A549 (cell line): ENCODE results near the gene RINL. TPM values are rescaled to one million over a fixed set of nuclear protein-coding genes. Genes with fewer than 3 reads are reported as not detected.

Source experiments
- ATAC-seq, 2 experiments: fragments of 200-7000 bp in 1 of 2; fragments of >200 bp in 1 of 2; cut with Nextera tagmentation in 1 of 2; cut with Tn5 transposase in 1 of 2; 3 replicates each; pipeline versions ENCODE4 v1.8.0 to v1.9.1; 2018 to 2020; ENCODE audit warnings: mild to moderate bottlenecking in 1 of 2, moderate library complexity in 1 of 2
- CTCF ChIA-PET: fragments of 300-600 bp; sonication (Branson Sonifier 250); formaldehyde crosslinking; extraction: SDS; loops from one replicate; lab custom pipeline; 2021; ENCODE audit warnings: antibody characterized with exemption, inconsistent platforms; lab: Yijun Ruan, JAX
- POLR2A ChIA-PET: fragments of 350-600 bp; formaldehyde crosslinking; extraction: SDS; loops from one replicate; lab custom pipeline; 2021; ENCODE audit warnings: antibody characterized with exemption, inconsistent platforms; lab: Yijun Ruan, JAX
- DNase-seq, 2 experiments: peaks; one replicate each; pipeline versions ENCODE4 v3.0.0 to v3.0.0-alpha.2; 2011 to 2016; ENCODE audit warnings: low read depth in 1 of 2, low spot score in 1 of 2
- FAIRE-seq: peaks from 2 replicates; lab custom pipeline; 2011; peaks lifted over from hg19 to GRCh38; lab: Jason Lieb, UNC
- H3K27ac ChIP-seq, 2 experiments: fragments of >200 bp; sonication (Bioruptor Twin); formaldehyde crosslinking; 3 replicates each; pipeline ENCODE4 v1.5.1; 2016 to 2017
- H3K4me1 ChIP-seq: fragments of >200 bp; sonication (Bioruptor Twin); formaldehyde crosslinking; 3 replicates; pipeline ENCODE4 v1.6.1; 2016
- H3K4me2 ChIP-seq: fragments of >200 bp; sonication (Bioruptor Twin); formaldehyde crosslinking; 3 replicates; pipeline ENCODE4 v1.6.1; 2016
- H3K4me3 ChIP-seq: fragments of >200 bp; sonication (Bioruptor Twin); formaldehyde crosslinking; 3 replicates; pipeline ENCODE4 v1.5.1; 2016
- H3K9me3 ChIP-seq: fragments of >200 bp; sonication (Bioruptor Twin); formaldehyde crosslinking; 3 replicates; pipeline ENCODE4 v1.6.1; 2016
- BHLHE40 ChIP-seq: IDR thresholded peaks from 2 replicates; pipeline ENCODE4 v1.6.1; 2012; ENCODE audit warnings: low read depth, low read length, inconsistent platforms
- CBX2 ChIP-seq: fragments of 200-600 bp; sonication (generic); IDR thresholded peaks from 2 replicates; pipeline ENCODE4 v1.6.1; 2016; ENCODE audit warnings: low read depth, mild to moderate bottlenecking, borderline replicate concordance
- CBX8 ChIP-seq: fragments of 200-600 bp; sonication (generic); IDR thresholded peaks from 2 replicates; pipeline ENCODE4 v1.6.1; 2016
- CHD2 ChIP-seq: fragments of 150-350 bp; IDR thresholded peaks from 2 replicates; pipeline ENCODE4 v1.6.1; 2014; ENCODE audit warnings: low read length; ENCODE audit not compliant: partially characterized antibody
- CTCF ChIP-seq: fragments of >200 bp; sonication (Bioruptor Twin); formaldehyde crosslinking; IDR thresholded peaks from 3 replicates; pipeline ENCODE4 v1.5.1; 2016
- EHF ChIP-seq: fragments of 250-450 bp; sonication (Bioruptor Pico); IDR thresholded peaks from 2 replicates; pipeline ENCODE4 v1.5.0; 2020; ENCODE audit warnings: mild to moderate bottlenecking
- ELK1 ChIP-seq: fragments of 150-350 bp; IDR thresholded peaks from 2 replicates; pipeline ENCODE4 v1.6.1; 2014; ENCODE audit warnings: low read depth, mild to moderate bottlenecking, low read length
- ESRRA ChIP-seq: fragments of 150-350 bp; IDR thresholded peaks from 2 replicates; pipeline ENCODE4 v1.6.1; 2014; ENCODE audit warnings: mild to moderate bottlenecking, low read length, borderline replicate concordance
- FOSL2 ChIP-seq, 2 experiments: fragments of 450-650 bp in 1 of 2; fragments of >200 bp in 1 of 2; sonication (Bioruptor Twin) in 1 of 2; formaldehyde crosslinking; IDR thresholded peaks; 2 replicates each; pipeline versions ENCODE4 v1.5.0 to v1.6.1; 2016 to 2020; ENCODE audit warnings: mild to moderate bottlenecking in 1 of 2, moderate library complexity in 1 of 2
- FOXS1 ChIP-seq: fragments of 250-450 bp; sonication (Bioruptor Pico); IDR thresholded peaks from 2 replicates; pipeline ENCODE4 v1.5.0; 2020; ENCODE audit warnings: mild to moderate bottlenecking, moderate library complexity
- HDAC2 ChIP-seq: fragments of 200-600 bp; sonication (generic); IDR thresholded peaks from 2 replicates; pipeline ENCODE4 v1.6.1; 2016
- HEYL ChIP-seq: fragments of 250-450 bp; sonication (Bioruptor Pico); IDR thresholded peaks from 2 replicates; pipeline ENCODE4 v1.8.0; 2021; ENCODE audit warnings: mild to moderate bottlenecking, moderate library complexity
- JUNB ChIP-seq: fragments of >200 bp; sonication (Bioruptor Twin); formaldehyde crosslinking; IDR thresholded peaks from 2 replicates; pipeline ENCODE4 v1.6.1; 2016
- KDM1A ChIP-seq: fragments of 200-600 bp; sonication (generic); IDR thresholded peaks from 2 replicates; pipeline ENCODE4 v1.6.1; 2016; ENCODE audit warnings: low read depth, mild to moderate bottlenecking
- MAX ChIP-seq: IDR thresholded peaks from 2 replicates; pipeline ENCODE4 v1.6.1; 2012
- NPAS2 ChIP-seq: fragments of 250-450 bp; sonication (Bioruptor Pico); IDR thresholded peaks from 2 replicates; pipeline ENCODE4 v1.8.0; 2022; ENCODE audit warnings: mild to moderate bottlenecking, moderate library complexity, borderline replicate concordance
- NR3C1 ChIP-seq: fragments of >200 bp; sonication (Bioruptor Twin); formaldehyde crosslinking; IDR thresholded peaks from 3 replicates; pipeline ENCODE4 v1.6.1; 2017
- PHF8 ChIP-seq: fragments of 200-600 bp; sonication (generic); IDR thresholded peaks from 2 replicates; pipeline ENCODE4 v1.6.1; 2016; ENCODE audit warnings: low read depth, mild to moderate bottlenecking, antibody characterized with exemption, moderate library complexity, borderline replicate concordance
- RARB ChIP-seq: fragments of 250-450 bp; sonication (Bioruptor Pico); IDR thresholded peaks from 2 replicates; pipeline ENCODE4 v1.8.0; 2021; ENCODE audit warnings: mild to moderate bottlenecking, moderate library complexity
- RFX5 ChIP-seq: fragments of 450-650 bp; IDR thresholded peaks from 2 replicates; pipeline ENCODE4 v1.7.1; 2014; ENCODE audit warnings: antibody characterized with exemption, mild to moderate bottlenecking, moderate library complexity
- RNF2 ChIP-seq: fragments of 200-600 bp; sonication (generic); IDR thresholded peaks from 2 replicates; pipeline ENCODE4 v1.6.1; 2016; ENCODE audit warnings: low read depth, mild to moderate bottlenecking, antibody characterized with exemption, moderate library complexity, borderline replicate concordance
- TFCP2L1 ChIP-seq: fragments of 250-450 bp; sonication (Bioruptor Pico); IDR thresholded peaks from 2 replicates; pipeline ENCODE4 v1.5.0; 2021; ENCODE audit warnings: mild to moderate bottlenecking
- WGBS: methylation state at CpG from one replicate; pipeline ENCODE4 v1.1.6; 2017; ENCODE audit errors: missing lambda C conversion rate; 5-methylcytosine and 5-hydroxymethylcytosine counted together
- polyA plus RNA-seq, 4 experiments: library from polyadenylated mRNA; depleted of rRNA in 3 of 4; stranded (reverse); fragments of >200 nt; fragmentation: RNase III in 1 of 4; extraction: RNeasy Plus Mini Kit Qiagen cat#74134 plus additional on column Dnase treatment in 1 of 4; gene quantifications; 2 replicates in 3 of 4; 3 replicates in 1 of 4; pipeline ENCODE4 v1.2.3, GENCODE V29; 2011 to 2017
- TF ChIP-seq, protein P1 (sequence below): fragments of 250-450 bp; sonication (Bioruptor Pico); IDR thresholded peaks from 2 replicates; pipeline ENCODE4 v1.5.0; 2021; ENCODE audit warnings: mild to moderate bottlenecking, moderate library complexity, borderline replicate concordance
- TF ChIP-seq, protein P2 (sequence below): fragments of 450-650 bp; IDR thresholded peaks from 2 replicates; pipeline ENCODE4 v1.6.1; 2014; ENCODE audit warnings: antibody characterized with exemption
- TF ChIP-seq, protein P3 (sequence below): fragments of 250-450 bp; sonication (Bioruptor Pico); IDR thresholded peaks from 2 replicates; pipeline ENCODE4 v1.5.0; 2020; ENCODE audit warnings: low read depth, mild to moderate bottlenecking, moderate library complexity
- TF ChIP-seq, protein P4 (sequence below): fragments of 200-600 bp; sonication (generic); IDR thresholded peaks from 2 replicates; pipeline ENCODE4 v1.6.1; 2016; ENCODE audit warnings: antibody characterized with exemption, mild to moderate bottlenecking, moderate library complexity

RINL gene
- polyA plus RNA-seq, 2 of the 4 experiments (the other 2 are of a cell fraction) = 2.9 to 6.3 TPM

- TF ChIP-seq RFX5 = no peak
- TF ChIP-seq HDAC2 = no peak
- TF ChIP-seq RNF2 = no peak
- no peak for TF ChIP-seq CBX8
- TF ChIP-seq EHF (CRISPR knock-in tag) = no peak
- TF ChIP-seq MAX = 0 out of 2 replicates have a peak, but pooled peaks have one; percentile 37
- no peak for TF ChIP-seq HEYL (CRISPR knock-in tag)
- TF ChIP-seq, protein P1, sequence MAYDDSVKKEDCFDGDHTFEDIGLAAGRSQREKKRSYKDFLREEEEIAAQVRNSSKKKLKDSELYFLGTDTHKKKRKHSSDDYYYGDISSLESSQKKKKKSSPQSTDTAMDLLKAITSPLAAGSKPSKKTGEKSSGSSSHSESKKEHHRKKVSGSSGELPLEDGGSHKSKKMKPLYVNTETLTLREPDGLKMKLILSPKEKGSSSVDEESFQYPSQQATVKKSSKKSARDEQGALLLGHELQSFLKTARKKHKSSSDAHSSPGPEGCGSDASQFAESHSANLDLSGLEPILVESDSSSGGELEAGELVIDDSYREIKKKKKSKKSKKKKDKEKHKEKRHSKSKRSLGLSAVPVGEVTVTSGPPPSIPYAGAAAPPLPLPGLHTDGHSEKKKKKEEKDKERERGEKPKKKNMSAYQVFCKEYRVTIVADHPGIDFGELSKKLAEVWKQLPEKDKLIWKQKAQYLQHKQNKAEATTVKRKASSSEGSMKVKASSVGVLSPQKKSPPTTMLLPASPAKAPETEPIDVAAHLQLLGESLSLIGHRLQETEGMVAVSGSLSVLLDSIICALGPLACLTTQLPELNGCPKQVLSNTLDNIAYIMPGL (CRISPR knock-in tag) = no peak
- TF ChIP-seq CTCF = no peak
- TF ChIP-seq, all 56 proteins: peak for 5
These were observed 22.1 kb upstream of the RINL start (continued) for GRCh38 chr19:38900202-38900629.

DNA sequence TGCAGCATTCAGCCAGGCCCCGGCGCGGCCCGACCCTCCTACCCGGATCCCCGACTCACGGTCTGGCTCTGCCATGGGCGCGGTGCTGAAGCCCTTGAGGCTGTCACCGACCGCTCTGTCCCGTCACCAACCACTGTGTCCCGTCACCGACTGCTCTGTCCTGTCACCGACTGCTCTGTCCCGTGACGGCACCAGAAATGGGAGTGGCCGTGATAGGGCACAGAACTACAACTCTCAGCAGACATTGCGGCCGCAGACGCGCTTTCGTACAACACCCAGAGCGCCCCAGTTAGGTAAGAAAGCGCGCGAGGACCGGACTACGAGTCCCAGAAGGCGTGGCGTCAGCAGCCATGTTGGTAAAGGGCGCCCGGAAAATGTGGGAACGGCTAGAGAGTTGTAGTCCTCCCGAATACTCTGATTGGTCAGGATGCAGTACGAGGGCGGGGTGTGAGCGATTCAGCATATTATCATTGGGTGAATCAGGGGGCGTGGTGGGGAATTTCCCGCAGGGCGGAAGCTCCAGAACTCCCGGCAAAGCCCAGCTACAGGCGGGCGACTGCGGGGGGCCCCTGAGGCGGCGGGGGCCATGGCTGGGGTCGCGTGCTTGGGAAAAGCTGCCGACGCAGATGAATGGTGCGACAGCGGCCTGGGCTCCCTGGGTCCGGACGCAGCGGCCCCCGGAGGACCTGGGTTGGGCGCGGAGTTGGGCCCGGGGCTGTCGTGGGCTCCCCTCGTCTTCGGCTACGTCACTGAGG lies 21.5 kb upstream of the RINL start, which contains the start of the genes NFKBIB and SIRT2:
TSS of gene NFKBIB (plus strand) at position 523 of the 755 bp plus-strand sequence. CDS start at position 587, 64 bp downstream.
TSS of gene SIRT2 (minus strand) at position 172 of the 755 bp plus-strand sequence. CDS start at position 75, 97 bp downstream.
- 4% methylated on average over 60 of the region's 64 CpGs for WGBS
- peak; percentile 92 to 97 for ATAC-seq
- peak; percentile 100 for DNase-seq
- ChIA-PET CTCF (interaction anchor here (0.7 to 4.4 kb wide), 20 partner anchors 9 to 603 kb away, joined by 3 to 45 read pairs (median 4); partner anchors contain the start of genes CCER2, MRPS12 and SARS2), POLR2A (interaction anchor here (0.6 to 2.4 kb wide), 18 partner anchors 12 to 536 kb away, joined by 3 to 30 read pairs (median 3); partner anchors contain the start of genes ACTN4, CCER2, EIF3K and HNRNPL)
- peaks cover 5% of the 10 kb centered on the region for H3K9me3 ChIP-seq
- peaks cover 16% of the 10 kb centered on the region for H3K4me1 ChIP-seq
- peak within 1 kb of the TSS; percentile 56 for H3K4me3 ChIP-seq
- H3K4me2 ChIP-seq = peak within 1 kb of the TSS; percentile 76
- H3K27ac ChIP-seq = peak within 1 kb of the TSS; percentile 76 to 85
- FAIRE-seq = peak; percentile 100
- no peak for TF ChIP-seq NPAS2 (CRISPR knock-in tag)
- TF ChIP-seq KDM1A = no peak
- 0 out of 2 replicates have a peak, but pooled peaks have one; percentile 32 for TF ChIP-seq TFCP2L1 (CRISPR knock-in tag)
- TF ChIP-seq FOXS1 (CRISPR knock-in tag) = no peak
- TF ChIP-seq HDAC2 = no peak
- no peak for TF ChIP-seq HEYL (CRISPR knock-in tag)
- TF ChIP-seq BHLHE40 = peak; percentile 19
- TF ChIP-seq, protein P2, sequence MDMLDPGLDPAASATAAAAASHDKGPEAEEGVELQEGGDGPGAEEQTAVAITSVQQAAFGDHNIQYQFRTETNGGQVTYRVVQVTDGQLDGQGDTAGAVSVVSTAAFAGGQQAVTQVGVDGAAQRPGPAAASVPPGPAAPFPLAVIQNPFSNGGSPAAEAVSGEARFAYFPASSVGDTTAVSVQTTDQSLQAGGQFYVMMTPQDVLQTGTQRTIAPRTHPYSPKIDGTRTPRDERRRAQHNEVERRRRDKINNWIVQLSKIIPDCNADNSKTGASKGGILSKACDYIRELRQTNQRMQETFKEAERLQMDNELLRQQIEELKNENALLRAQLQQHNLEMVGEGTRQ = peak; percentile 86
- TF ChIP-seq ESRRA = no peak
- no peak for TF ChIP-seq RARB
- TF ChIP-seq, protein P3, sequence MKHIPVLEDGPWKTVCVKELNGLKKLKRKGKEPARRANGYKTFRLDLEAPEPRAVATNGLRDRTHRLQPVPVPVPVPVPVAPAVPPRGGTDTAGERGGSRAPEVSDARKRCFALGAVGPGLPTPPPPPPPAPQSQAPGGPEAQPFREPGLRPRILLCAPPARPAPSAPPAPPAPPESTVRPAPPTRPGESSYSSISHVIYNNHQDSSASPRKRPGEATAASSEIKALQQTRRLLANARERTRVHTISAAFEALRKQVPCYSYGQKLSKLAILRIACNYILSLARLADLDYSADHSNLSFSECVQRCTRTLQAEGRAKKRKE (CRISPR knock-in tag) = 0 out of 2 replicates have a peak, but pooled peaks have one; percentile 61
- TF ChIP-seq NR3C1 = no peak
- TF ChIP-seq PHF8 = peak; percentile 96
- TF ChIP-seq, protein P4, sequence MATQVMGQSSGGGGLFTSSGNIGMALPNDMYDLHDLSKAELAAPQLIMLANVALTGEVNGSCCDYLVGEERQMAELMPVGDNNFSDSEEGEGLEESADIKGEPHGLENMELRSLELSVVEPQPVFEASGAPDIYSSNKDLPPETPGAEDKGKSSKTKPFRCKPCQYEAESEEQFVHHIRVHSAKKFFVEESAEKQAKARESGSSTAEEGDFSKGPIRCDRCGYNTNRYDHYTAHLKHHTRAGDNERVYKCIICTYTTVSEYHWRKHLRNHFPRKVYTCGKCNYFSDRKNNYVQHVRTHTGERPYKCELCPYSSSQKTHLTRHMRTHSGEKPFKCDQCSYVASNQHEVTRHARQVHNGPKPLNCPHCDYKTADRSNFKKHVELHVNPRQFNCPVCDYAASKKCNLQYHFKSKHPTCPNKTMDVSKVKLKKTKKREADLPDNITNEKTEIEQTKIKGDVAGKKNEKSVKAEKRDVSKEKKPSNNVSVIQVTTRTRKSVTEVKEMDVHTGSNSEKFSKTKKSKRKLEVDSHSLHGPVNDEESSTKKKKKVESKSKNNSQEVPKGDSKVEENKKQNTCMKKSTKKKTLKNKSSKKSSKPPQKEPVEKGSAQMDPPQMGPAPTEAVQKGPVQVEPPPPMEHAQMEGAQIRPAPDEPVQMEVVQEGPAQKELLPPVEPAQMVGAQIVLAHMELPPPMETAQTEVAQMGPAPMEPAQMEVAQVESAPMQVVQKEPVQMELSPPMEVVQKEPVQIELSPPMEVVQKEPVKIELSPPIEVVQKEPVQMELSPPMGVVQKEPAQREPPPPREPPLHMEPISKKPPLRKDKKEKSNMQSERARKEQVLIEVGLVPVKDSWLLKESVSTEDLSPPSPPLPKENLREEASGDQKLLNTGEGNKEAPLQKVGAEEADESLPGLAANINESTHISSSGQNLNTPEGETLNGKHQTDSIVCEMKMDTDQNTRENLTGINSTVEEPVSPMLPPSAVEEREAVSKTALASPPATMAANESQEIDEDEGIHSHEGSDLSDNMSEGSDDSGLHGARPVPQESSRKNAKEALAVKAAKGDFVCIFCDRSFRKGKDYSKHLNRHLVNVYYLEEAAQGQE = peak; percentile 39
- no peak for TF ChIP-seq JUNB
- no peak for TF ChIP-seq ELK1
- no peak for TF ChIP-seq FOSL2 (IDR thresholded peaks at IDR 0.05)
- TF ChIP-seq FOSL2 (CRISPR knock-in tag; IDR thresholded peaks at IDR 0.05) = 0 out of 2 replicates have a peak, but pooled peaks have one; percentile 25
- TF ChIP-seq CBX2 = no peak
- peak; percentile 31 for TF ChIP-seq CHD2
